ENCODE results near the gene AXIN2.

Gene AXIN2

DNA sequence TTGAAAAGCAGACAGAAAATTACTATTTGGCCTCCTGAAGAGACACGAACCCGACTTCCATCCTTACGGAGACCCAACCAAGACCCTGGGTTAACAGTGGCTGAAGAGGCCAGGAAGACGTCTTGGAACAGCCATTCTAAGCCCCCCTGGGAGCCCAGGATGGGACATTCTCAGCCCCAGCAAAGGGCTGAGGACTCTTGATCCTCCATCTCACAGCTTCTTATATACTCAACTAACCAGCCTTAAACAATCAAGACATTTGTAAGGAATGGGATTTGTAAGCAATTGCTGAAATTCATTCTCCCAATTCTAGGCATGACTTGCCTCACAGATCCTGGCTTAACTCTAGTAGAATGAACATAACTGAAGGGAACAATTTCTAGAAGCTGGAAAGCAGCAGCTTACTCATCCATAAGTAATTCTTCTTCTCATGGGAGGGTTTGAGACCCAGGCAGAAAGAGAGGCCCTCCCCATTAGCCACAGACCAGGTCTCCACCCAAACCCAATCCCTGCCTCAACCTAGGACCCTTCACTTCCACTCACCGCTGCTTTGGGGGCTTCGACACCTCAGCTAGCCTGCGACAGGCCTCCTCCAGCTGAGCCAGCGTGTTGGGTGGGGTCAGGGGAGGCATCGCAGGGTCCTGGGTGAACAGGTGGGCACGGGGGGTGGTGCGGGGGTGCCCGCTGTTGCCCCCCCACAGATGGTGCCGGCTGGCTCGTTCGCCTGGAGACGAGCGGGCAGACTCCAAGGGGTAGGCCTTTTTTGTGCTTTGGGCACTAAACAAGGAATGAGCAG lies 25.5 kb downstream of the AXIN2 start:
- H3K4me1 ChIP-seq (ENCODE audit: insufficient read depth, low read length): peaks cover 16% of the 10 kb centered on the region
- no peak overlapping the region for H2AFZ ChIP-seq (ENCODE audit: low read depth, low read length)
- no peak overlapping the region for H3K9ac ChIP-seq (ENCODE audit: low read depth, low read length)
- no peak overlapping the region for H3K4me3 ChIP-seq (ENCODE audit: low read depth in 1 of 2, low read length in 2 of 2)
- no peak overlapping the region for H3K4me2 ChIP-seq (ENCODE audit: insufficient read depth, low read length)
- no peak overlapping the region for H3K27ac ChIP-seq (ENCODE audit: low read length)
- DNase-seq: no peak
- TF ChIP-seq, protein P1, sequence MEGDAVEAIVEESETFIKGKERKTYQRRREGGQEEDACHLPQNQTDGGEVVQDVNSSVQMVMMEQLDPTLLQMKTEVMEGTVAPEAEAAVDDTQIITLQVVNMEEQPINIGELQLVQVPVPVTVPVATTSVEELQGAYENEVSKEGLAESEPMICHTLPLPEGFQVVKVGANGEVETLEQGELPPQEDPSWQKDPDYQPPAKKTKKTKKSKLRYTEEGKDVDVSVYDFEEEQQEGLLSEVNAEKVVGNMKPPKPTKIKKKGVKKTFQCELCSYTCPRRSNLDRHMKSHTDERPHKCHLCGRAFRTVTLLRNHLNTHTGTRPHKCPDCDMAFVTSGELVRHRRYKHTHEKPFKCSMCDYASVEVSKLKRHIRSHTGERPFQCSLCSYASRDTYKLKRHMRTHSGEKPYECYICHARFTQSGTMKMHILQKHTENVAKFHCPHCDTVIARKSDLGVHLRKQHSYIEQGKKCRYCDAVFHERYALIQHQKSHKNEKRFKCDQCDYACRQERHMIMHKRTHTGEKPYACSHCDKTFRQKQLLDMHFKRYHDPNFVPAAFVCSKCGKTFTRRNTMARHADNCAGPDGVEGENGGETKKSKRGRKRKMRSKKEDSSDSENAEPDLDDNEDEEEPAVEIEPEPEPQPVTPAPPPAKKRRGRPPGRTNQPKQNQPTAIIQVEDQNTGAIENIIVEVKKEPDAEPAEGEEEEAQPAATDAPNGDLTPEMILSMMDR (IDR thresholded peaks at IDR 0.05; ENCODE audit: borderline replicate concordance, extremely low read depth, low read length, poor library complexity, severe bottlenecking): no peak
- H3K36me3 ChIP-seq (ENCODE audit: insufficient read depth, low read length): peaks cover 37% of the 10 kb centered on the region
- no peaks in the 10 kb centered on the region for H3K79me2 ChIP-seq (ENCODE audit: insufficient read depth, low read length)
- no peaks in the 10 kb centered on the region for H3K9me3 ChIP-seq (ENCODE audit: insufficient read depth, low read length, severe bottlenecking)
- H4K20me1 ChIP-seq (ENCODE audit: insufficient read depth, low read length): peaks cover 13% of the 10 kb centered on the region
- ATAC-seq (ENCODE audit: insufficient read depth, low read depth): no peak
- no peaks in the 10 kb centered on the region for H3K27me3 ChIP-seq (ENCODE audit: insufficient read depth, low read length, poor library complexity)

DNA sequence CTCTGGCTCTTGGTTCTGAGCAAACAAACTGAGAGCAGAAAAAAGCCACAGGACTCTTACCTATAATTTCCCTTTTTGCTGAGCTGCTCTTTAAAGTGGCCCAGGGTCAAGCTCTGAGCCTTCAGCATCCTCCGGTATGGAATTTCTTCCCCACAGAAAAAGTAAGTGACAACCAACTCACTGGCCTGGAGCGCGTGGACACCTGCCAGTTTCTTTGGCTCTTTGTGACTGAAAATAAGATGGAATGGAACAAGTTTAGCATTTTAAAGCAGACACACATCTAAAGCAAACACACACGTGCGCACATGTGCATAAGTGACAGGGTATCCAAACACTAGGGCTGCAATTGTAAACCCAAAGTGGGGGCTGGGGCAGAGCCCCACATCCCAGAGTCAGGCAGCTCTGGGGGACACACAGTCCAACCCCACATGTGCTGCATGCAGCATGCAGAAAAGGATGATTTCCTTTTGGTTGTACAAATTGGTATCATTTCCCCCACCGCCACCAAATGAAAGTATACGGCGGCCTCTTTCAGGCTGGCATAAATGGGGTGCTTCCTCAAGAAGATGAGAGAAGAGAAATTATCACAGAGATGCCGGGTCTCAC lies 27.5 kb downstream of the AXIN2 start:
- DNase-seq (no peak), ATAC-seq (ENCODE audit: insufficient read depth, low read depth) (no peak)
- H3K9ac ChIP-seq (ENCODE audit: low read depth, low read length): no peak overlapping the region
- no peaks in the 10 kb centered on the region for H3K79me2 ChIP-seq (ENCODE audit: insufficient read depth, low read length)
- H3K4me1 ChIP-seq (ENCODE audit: insufficient read depth, low read length): peaks cover 17% of the 10 kb centered on the region
- H3K4me3 ChIP-seq (ENCODE audit: low read depth in 1 of 2, low read length in 2 of 2): no peak overlapping the region
- TF ChIP-seq, protein P1 (IDR thresholded peaks at IDR 0.05; ENCODE audit: borderline replicate concordance, extremely low read depth, low read length, poor library complexity, severe bottlenecking): no peak
- no peak for TF ChIP-seq EZH2 (IDR thresholded peaks at IDR 0.05; ENCODE audit: borderline replicate concordance, low read depth, low read length, severe bottlenecking)
- no peak overlapping the region for H3K27ac ChIP-seq (ENCODE audit: low read length)
- no peaks in the 10 kb centered on the region for H3K9me3 ChIP-seq (ENCODE audit: insufficient read depth, low read length, severe bottlenecking)
- no peak overlapping the region for H3K4me2 ChIP-seq (ENCODE audit: insufficient read depth, low read length)
- peaks cover 17% of the 10 kb centered on the region for H4K20me1 ChIP-seq (ENCODE audit: insufficient read depth, low read length)
- peaks cover 37% of the 10 kb centered on the region for H3K36me3 ChIP-seq (ENCODE audit: insufficient read depth, low read length)
- no peaks in the 10 kb centered on the region for H3K27me3 ChIP-seq (ENCODE audit: insufficient read depth, low read length, poor library complexity)
- H2AFZ ChIP-seq (ENCODE audit: low read depth, low read length): no peak overlapping the region

DNA sequence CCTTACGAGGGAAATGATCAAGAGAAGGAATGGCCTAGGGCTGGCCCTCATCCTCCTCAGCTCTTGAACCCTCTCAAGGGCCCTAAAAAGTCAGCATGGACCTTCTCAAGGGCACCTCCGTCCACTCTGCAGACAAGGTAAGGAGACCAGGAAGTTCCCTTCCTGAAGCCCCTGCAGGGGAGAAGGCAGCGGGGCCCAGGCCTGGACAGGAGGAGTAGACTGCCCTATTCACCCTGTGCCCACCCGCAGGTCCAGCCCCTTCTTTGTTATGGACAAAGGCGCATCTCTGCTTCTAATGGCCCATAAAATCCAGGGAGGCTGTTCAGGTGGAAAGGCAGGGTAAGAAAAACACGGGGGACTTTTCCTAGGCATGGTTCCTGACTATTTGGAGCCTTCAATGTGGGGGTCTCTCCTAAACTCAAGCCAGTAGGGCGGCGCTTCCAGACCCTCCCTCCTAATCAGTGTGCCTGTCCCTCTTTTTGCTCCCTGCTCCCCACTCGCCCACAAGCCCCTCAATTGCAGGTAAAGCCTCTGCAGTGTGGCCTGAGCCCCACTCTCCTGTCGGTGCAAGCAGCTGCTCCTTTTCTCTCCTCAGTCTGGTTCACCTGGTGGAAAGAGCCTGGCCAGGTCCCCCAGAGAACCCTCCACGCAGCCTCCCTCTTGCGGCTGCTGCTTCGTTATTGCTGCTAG lies 28.2 kb downstream of the AXIN2 start:
- no peak overlapping the region for H3K9ac ChIP-seq (ENCODE audit: low read depth, low read length)
- H4K20me1 ChIP-seq (ENCODE audit: insufficient read depth, low read length): peaks cover 17% of the 10 kb centered on the region
- DNase-seq (no peak), ATAC-seq (ENCODE audit: insufficient read depth, low read depth) (no peak)
- H3K4me2 ChIP-seq (ENCODE audit: insufficient read depth, low read length): no peak overlapping the region
- H3K36me3 ChIP-seq (ENCODE audit: insufficient read depth, low read length): peaks cover 36% of the 10 kb centered on the region
- no peak overlapping the region for H3K4me3 ChIP-seq (ENCODE audit: low read depth in 1 of 2, low read length in 2 of 2)
- peaks cover 17% of the 10 kb centered on the region for H3K4me1 ChIP-seq (ENCODE audit: insufficient read depth, low read length)
- no peaks in the 10 kb centered on the region for H3K27me3 ChIP-seq (ENCODE audit: insufficient read depth, low read length, poor library complexity)
- no peaks in the 10 kb centered on the region for H3K9me3 ChIP-seq (ENCODE audit: insufficient read depth, low read length, severe bottlenecking)
- TF ChIP-seq, protein P1 (IDR thresholded peaks at IDR 0.05; ENCODE audit: borderline replicate concordance, extremely low read depth, low read length, poor library complexity, severe bottlenecking): no peak
- no peak for TF ChIP-seq EZH2 (IDR thresholded peaks at IDR 0.05; ENCODE audit: borderline replicate concordance, low read depth, low read length, severe bottlenecking)
- H3K79me2 ChIP-seq (ENCODE audit: insufficient read depth, low read length): no peaks in the 10 kb centered on the region
- H2AFZ ChIP-seq (ENCODE audit: low read depth, low read length): no peak overlapping the region
- H3K27ac ChIP-seq (ENCODE audit: low read length): no peak overlapping the region
